HepG2 (cell line): Measurements from ENCODE around the gene TBL3. TPM values are rescaled to one million over a fixed set of nuclear protein-coding genes. Genes with fewer than 3 reads are reported as not detected.

Experiments
- ATAC-seq: fragments of 200-7000 bp; cut with Tn5 transposase; 3 replicates; pipeline ENCODE4 v1.9.1; 2020; ENCODE audit warnings: mild to moderate bottlenecking, moderate library complexity
- BruUV-seq: library from RNA; stranded (reverse); fragments of 400-500 nt; replicated peaks from 2 replicates; lab custom pipeline; 2021; lab: Mats Ljungman, UMichigan
- CTCF ChIA-PET: fragments of 300-600 bp; formaldehyde crosslinking; extraction: SDS; loops from one replicate; lab custom pipeline; 2021; ENCODE audit warnings: low total read pairs, inconsistent platforms, low intra/inter-chr PET ratio; lab: Yijun Ruan, JAX
- POLR2A ChIA-PET: fragments of 350-600 bp; sonication (Branson Sonifier 250); formaldehyde crosslinking; loops from one replicate; lab custom pipeline; 2020; ENCODE audit warnings: antibody characterized with exemption, inconsistent platforms; lab: Yijun Ruan, JAX
- DNase-seq: peaks from one replicate; pipeline ENCODE4 v3.0.0-alpha.2; 2015; ENCODE audit warnings: low spot score
- FAIRE-seq: peaks from 3 replicates; lab custom pipeline; 2011; peaks lifted over from hg19 to GRCh38; lab: Jason Lieb, UNC
- H2AFZ ChIP-seq: one replicate; pipeline ENCODE4 v1.6.1; 2011; ENCODE audit warnings: low read length, inconsistent platforms
- H3K27ac ChIP-seq: fragments of 300-600 bp; 3 replicates; pipeline ENCODE4 v1.8.0; 2011; ENCODE audit warnings: mixed run types, mild to moderate bottlenecking, mixed read lengths, low read length, inconsistent platforms; ENCODE audit not compliant: insufficient read depth; ENCODE audit errors: extremely low read length
- H3K27me3 ChIP-seq, 2 experiments: fragments of 200-600 bp in 1 of 2; 2 replicates in 1 of 2; 3 replicates in 1 of 2; pipeline versions ENCODE4 v1.6.0 to v1.8.0; 2011; ENCODE audit warnings: low read length in 2 of 2, mild to moderate bottlenecking in 2 of 2, moderate library complexity in 2 of 2, inconsistent platforms in 1 of 2; ENCODE audit not compliant: insufficient read depth in 2 of 2, control insufficient read depth in 1 of 2
- H3K36me3 ChIP-seq, 2 experiments: fragments of 200-600 bp in 1 of 2; replicated peaks in 1 of 2; 2 replicates in 1 of 2; 3 replicates in 1 of 2; pipeline versions ENCODE4 v1.5.1 to v1.8.0; 2011; ENCODE audit warnings: low read length in 2 of 2, inconsistent platforms in 1 of 2; ENCODE audit not compliant: insufficient read depth in 2 of 2, control insufficient read depth in 1 of 2
- H3K4me1 ChIP-seq: 2 replicates; pipeline ENCODE4 v1.5.1; 2012; ENCODE audit warnings: low read length, inconsistent platforms; ENCODE audit not compliant: insufficient read depth
- H3K4me2 ChIP-seq: 2 replicates; pipeline ENCODE4 v1.6.0; 2011; ENCODE audit warnings: low read depth, low read length, inconsistent platforms
- H3K4me3 ChIP-seq, 3 experiments: fragments of 200-600 bp in 1 of 3; sonication (generic), shearing (Covaris generic) in 1 of 3; replicated peaks in 1 of 3; 2 replicates each; pipeline ENCODE4 v1.5.1; 2011 to 2016; ENCODE audit warnings: low read length in 3 of 3, inconsistent platforms in 2 of 3, low read depth in 2 of 3, mild to moderate bottlenecking in 2 of 3, control low read depth in 1 of 3, mixed read lengths in 1 of 3; ENCODE audit not compliant: insufficient read depth in 1 of 3
- H3K79me2 ChIP-seq: one replicate; pipeline ENCODE4 v1.6.1; 2011; ENCODE audit warnings: low read length, inconsistent platforms; ENCODE audit not compliant: insufficient read depth
- H3K9ac ChIP-seq: 2 replicates; pipeline ENCODE4 v1.6.0; 2011; ENCODE audit warnings: mild to moderate bottlenecking, low read depth, low read length, inconsistent platforms; ENCODE audit not compliant: insufficient read depth
- H3K9me3 ChIP-seq: 2 replicates; pipeline ENCODE4 v1.5.1; 2012; ENCODE audit warnings: mild to moderate bottlenecking, low read length
- H4K20me1 ChIP-seq: 2 replicates; pipeline ENCODE4 v1.6.0; 2011; ENCODE audit warnings: inconsistent platforms, mild to moderate bottlenecking, low read length, moderate library complexity; ENCODE audit not compliant: insufficient read depth
- AGO2 ChIP-seq: fragments of 200-400 bp; formaldehyde crosslinking; optimal IDR thresholded peaks from 2 replicates; pipeline ENCODE3; 2017; ENCODE audit warnings: mild to moderate bottlenecking, low read depth, low read length, moderate library complexity
- GRHL1 ChIP-seq: sonication (generic); formaldehyde crosslinking; conservative IDR thresholded peaks from 2 replicates; pipeline ENCODE4 v1.8.0; 2022; ENCODE audit warnings: missing genetic modification reagents
- HNRNPL ChIP-seq: fragments of 200-400 bp; formaldehyde crosslinking; IDR thresholded peaks from 2 replicates; pipeline ENCODE4 v1.6.1; 2017; ENCODE audit warnings: mild to moderate bottlenecking, low read depth, low read length
- ISX ChIP-seq: sonication (generic); formaldehyde crosslinking; conservative IDR thresholded peaks from 2 replicates; pipeline ENCODE4 v1.5.0; 2020; ENCODE audit warnings: missing genetic modification reagents
- MXI1 ChIP-seq: IDR thresholded peaks from 3 replicates; pipeline ENCODE4 v1.6.1; 2012; ENCODE audit warnings: low read depth, low read length, inconsistent platforms, borderline replicate concordance
- SCMH1 ChIP-seq: sonication (generic); formaldehyde crosslinking; IDR thresholded peaks from 2 replicates; pipeline ENCODE4 v1.9.0; 2021; ENCODE audit warnings: missing genetic modification reagents, mild to moderate bottlenecking, borderline replicate concordance
- SMAD9 ChIP-seq: sonication (generic); formaldehyde crosslinking; IDR thresholded peaks from 2 replicates; pipeline ENCODE4 v1.5.1; 2020; ENCODE audit warnings: mild to moderate bottlenecking, missing genetic modification reagents
- ZIK1 ChIP-seq: sonication (generic); formaldehyde crosslinking; IDR thresholded peaks from 2 replicates; pipeline ENCODE4 v1.5.0; 2020; ENCODE audit warnings: mild to moderate bottlenecking, low read depth, missing genetic modification reagents, borderline replicate concordance
- ZNF703 ChIP-seq: sonication (generic); formaldehyde crosslinking; IDR thresholded peaks from 2 replicates; pipeline ENCODE4 v1.5.1; 2020; ENCODE audit warnings: missing genetic modification reagents, mild to moderate bottlenecking, moderate library complexity, borderline replicate concordance
- ZNF740 ChIP-seq: sonication (generic); formaldehyde crosslinking; IDR thresholded peaks from 2 replicates; pipeline ENCODE4 v1.4.0; 2020; ENCODE audit warnings: missing genetic modification reagents
- WGBS: methylation state at CpG from one replicate; pipeline ENCODE4 v1.1.6; 2017; ENCODE audit warnings: low lambda C conversion rate; 5-methylcytosine and 5-hydroxymethylcytosine counted together
- in situ Hi-C: cut with HindIII; loops from 2 replicates; pipeline ENCODE4 v1.10.0; 2017; ENCODE audit warnings: low pct_unique_long_range_greater_than_20kb; ENCODE audit not compliant: extremely low pct_ligation_motif_present
- intact Hi-C: fragments of 100-400 bp; cut with micrococcal nuclease; formaldehyde crosslinking; loops from one replicate; pipeline ENCODE4 v1.10.0; 2022; ENCODE audit not compliant: unreplicated experiment
- polyA plus RNA-seq, 8 experiments: library from polyadenylated mRNA; depleted of rRNA in 3 of 8; stranded (reverse) in 7 of 8; unstranded in 1 of 8; fragments of >200 nt; fragmentation: Illumina TruSeq in 4 of 8; extraction: Trizol in 4 of 8; gene quantifications; 2 replicates each; pipeline versions ENCODE4 v1.2.1 to v1.2.3, GENCODE V29; 2011 to 2016; ENCODE audit warnings: low read depth in 4 of 8, missing spikeins in 1 of 8, mixed read lengths in 1 of 8; ENCODE audit not compliant: insufficient read depth in 1 of 8
- total RNA-seq, 5 experiments: library from RNA; depleted of rRNA; stranded (reverse); fragments of >200 nt; fragmentation: Illumina TruSeq; extraction: Trizol; gene quantifications; 2 replicates each; pipeline ENCODE4 v1.2.3, GENCODE V29; 2016; ENCODE audit warnings: low read depth in 1 of 5
- TF ChIP-seq, protein P1 (sequence below): sonication (generic); formaldehyde crosslinking; IDR thresholded peaks from 2 replicates; pipeline ENCODE4 v1.5.0; 2020; ENCODE audit warnings: mild to moderate bottlenecking, missing genetic modification reagents

TBL3 gene
- total and polyA plus RNA-seq, 2 of the 13 experiments (the other 11 are each of a cell fraction or from before 2014, with no cell fraction given): 16.8 to 38.0 TPM

DNA sequence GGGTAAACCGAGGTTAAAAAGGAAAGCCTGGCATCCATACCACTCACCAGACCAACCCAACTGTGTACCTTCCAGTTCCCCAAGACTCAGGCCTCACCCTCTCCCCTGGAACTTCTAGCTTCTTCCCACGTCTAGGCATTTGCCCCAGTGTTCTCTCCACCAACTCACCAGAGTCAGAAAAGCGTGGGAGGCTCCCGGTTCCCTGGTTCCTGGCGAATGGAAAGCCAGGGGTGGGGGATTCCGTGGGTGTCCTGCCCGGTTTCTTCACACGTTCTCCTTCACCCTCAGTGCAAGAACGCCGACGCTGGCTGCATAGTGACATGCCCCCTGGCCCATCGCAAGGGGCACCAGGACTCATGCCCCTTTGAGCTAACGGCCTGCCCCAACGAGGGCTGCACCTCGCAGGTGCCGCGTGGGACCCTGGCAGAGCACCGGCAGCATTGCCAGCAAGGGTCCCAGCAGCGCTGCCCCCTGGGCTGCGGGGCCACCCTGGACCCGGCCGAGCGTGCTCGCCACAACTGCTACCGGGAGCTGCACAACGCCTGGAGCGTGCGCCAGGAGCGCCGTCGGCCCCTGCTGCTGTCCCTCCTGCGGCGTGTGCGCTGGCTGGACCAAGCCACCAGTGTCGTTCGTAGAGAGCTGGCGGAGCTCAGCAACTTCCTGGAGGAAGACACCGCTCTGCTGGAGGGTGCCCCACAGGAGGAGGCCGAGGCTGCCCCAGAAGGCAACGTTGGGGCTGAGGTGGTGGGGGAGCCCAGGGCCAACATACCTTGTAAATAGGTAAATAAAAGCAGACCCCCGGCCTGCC lies 3.5 kb upstream of the TBL3 start:
- ChIA-PET CTCF (no interaction called here), POLR2A (interaction anchor here (1.0 to 1.3 kb wide), 2 partner anchors 25 to 40 kb away, joined by 3 to 4 read pairs; partner anchors contain the start of gene MSRB1)
- H3K79me2 ChIP-seq: peaks cover 33% of the 10 kb centered on the region
- BruUV-seq: no TSS peak
- no peak overlapping the region for H3K4me3 ChIP-seq
- H3K36me3 ChIP-seq: peaks cover 2 to 6% of the 10 kb centered on the region in 2 experiments; a peak in 1 of 5 replicates
- no peaks in the 10 kb centered on the region for H3K9me3 ChIP-seq
- 89% methylated on average over 20 of the region's 41 CpGs for whole genome bisulfite sequencing
- in situ Hi-C loops: no loop called here
- intact Hi-C loops: no loop called here
- no peak for FAIRE-seq
- no peaks in the 10 kb centered on the region; a peak in 1 of 5 replicates for H3K27me3 ChIP-seq
- no peak overlapping the region for H3K9ac ChIP-seq
- H2AFZ ChIP-seq: no peak overlapping the region
- no peak overlapping the region for H3K4me2 ChIP-seq
- no peak overlapping the region for H3K27ac ChIP-seq
- no peak for ATAC-seq
- no peak for DNase-seq
- H4K20me1 ChIP-seq: peaks cover 10% of the 10 kb centered on the region
- peak; percentile 38 for TF ChIP-seq AGO2
- no peak for TF ChIP-seq ZIK1 (CRISPR knock-in tag)
- peaks cover 29% of the 10 kb centered on the region for H3K4me1 ChIP-seq

DNA sequence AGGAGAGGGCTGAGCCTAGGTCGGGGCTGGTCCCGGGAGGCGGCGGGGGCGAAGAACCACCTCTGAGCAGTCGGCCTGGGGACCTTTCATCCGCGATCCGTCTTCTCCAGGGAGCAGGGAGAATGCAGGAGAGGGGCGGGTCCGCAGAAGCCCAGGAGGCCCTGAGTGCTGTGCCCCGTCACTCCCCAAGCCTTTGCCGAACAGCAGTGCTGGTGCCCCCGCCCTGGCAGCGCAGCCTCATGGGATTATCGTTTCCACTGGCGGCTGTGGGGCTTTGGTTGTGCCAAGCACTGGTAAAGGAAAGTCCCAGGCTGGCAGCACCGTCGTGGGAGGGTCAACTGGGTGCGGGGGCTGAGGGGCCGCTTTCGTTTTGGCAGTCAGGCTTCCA lies 631 bp downstream of the TBL3 start:
- POLR2A ChIA-PET: interaction anchor here (1.1 to 2.8 kb wide), 2 partner anchors 12 to 63 kb away, joined by 4 to 26 read pairs; partner anchors contain the start of gene NDUFB10
- WGBS: under 1% methylated on average over 17 of the region's 22 CpGs
- no peak overlapping the region for H2AFZ ChIP-seq
- TF ChIP-seq MXI1: 0 out of 3 replicates have a peak, but pooled peaks have one; percentile 16
- TF ChIP-seq SCMH1: no peak
- TF ChIP-seq GRHL1 (CRISPR knock-in tag): no peak
- no peak for TF ChIP-seq ISX
- TF ChIP-seq ZNF703 (CRISPR knock-in tag): 0 out of 2 replicates have a peak, but pooled peaks have one; percentile 63
- no peak for TF ChIP-seq ZNF740 (CRISPR knock-in tag)
- TF ChIP-seq, protein P1, sequence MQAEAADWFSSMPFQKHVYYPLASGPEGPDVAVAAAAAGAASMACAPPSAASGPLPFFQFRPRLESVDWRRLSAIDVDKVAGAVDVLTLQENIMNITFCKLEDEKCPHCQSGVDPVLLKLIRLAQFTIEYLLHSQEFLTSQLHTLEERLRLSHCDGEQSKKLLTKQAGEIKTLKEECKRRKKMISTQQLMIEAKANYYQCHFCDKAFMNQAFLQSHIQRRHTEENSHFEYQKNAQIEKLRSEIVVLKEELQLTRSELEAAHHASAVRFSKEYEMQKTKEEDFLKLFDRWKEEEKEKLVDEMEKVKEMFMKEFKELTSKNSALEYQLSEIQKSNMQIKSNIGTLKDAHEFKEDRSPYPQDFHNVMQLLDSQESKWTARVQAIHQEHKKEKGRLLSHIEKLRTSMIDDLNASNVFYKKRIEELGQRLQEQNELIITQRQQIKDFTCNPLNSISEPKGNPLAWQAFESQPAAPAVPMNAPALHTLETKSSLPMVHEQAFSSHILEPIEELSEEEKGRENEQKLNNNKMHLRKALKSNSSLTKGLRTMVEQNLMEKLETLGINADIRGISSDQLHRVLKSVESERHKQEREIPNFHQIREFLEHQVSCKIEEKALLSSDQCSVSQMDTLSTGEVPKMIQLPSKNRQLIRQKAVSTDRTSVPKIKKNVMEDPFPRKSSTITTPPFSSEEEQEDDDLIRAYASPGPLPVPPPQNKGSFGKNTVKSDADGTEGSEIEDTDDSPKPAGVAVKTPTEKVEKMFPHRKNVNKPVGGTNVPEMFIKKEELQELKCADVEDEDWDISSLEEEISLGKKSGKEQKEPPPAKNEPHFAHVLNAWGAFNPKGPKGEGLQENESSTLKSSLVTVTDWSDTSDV (CRISPR knock-in tag): peak; percentile 81; the same call in 1 of the 2 replicates
- no peak for TF ChIP-seq SMAD9 (CRISPR knock-in tag)
- TF ChIP-seq HNRNPL: 0 out of 2 replicates have a peak, but pooled peaks have one; percentile 33

More for the DNA sequence above, 631 bp downstream of the TBL3 start:
- no peak for FAIRE-seq
- in situ Hi-C loops (no loop called here), intact Hi-C loops (no loop called here)
- peaks cover 20 to 28% of the 10 kb centered on the region in 2 experiments; a peak in 3 of 5 replicates for H3K36me3 ChIP-seq
- ATAC-seq: peak; percentile 58
- DNase-seq: no peak
- H3K27me3 ChIP-seq: no peaks in the 10 kb centered on the region
- H3K4me2 ChIP-seq: peak overlapping the region; percentile 99
- BruUV-seq: no TSS peak
- H3K9ac ChIP-seq: peak overlapping the region; percentile 86
- H3K79me2 ChIP-seq: peaks cover 14% of the 10 kb centered on the region
- peaks cover 21% of the 10 kb centered on the region for H3K4me1 ChIP-seq
- peak overlapping the region; percentile 74 to 99 (median 84) for H3K4me3 ChIP-seq
- H3K9me3 ChIP-seq: no peaks in the 10 kb centered on the region
- H3K27ac ChIP-seq: peak overlapping the region; percentile 75
- CTCF ChIA-PET: no interaction called here
- H4K20me1 ChIP-seq: no peaks in the 10 kb centered on the region
